KMS-11 (cell line): ENCODE results near the gene AGPAT2.

Experiments used
- H2AFZ ChIP-seq: fragments of 200-600 bp; sonication (generic); 2 replicates; pipeline ENCODE4 v1.6.1; 2016; ENCODE audit warnings: antibody characterized with exemption, mixed run types, low read depth
- H3K27ac ChIP-seq: fragments of 200-600 bp; sonication (generic); 2 replicates; pipeline ENCODE4 v1.6.1; 2016; ENCODE audit warnings: mild to moderate bottlenecking, mixed run types
- H3K27me3 ChIP-seq: fragments of 200-600 bp; sonication (generic); 2 replicates; pipeline ENCODE4 v1.6.1; 2017; ENCODE audit warnings: mild to moderate bottlenecking, low read depth, mixed run types, moderate library complexity; ENCODE audit not compliant: insufficient read depth
- H3K36me3 ChIP-seq: fragments of 200-600 bp; sonication (generic); 2 replicates; pipeline ENCODE4 v1.6.1; 2017; ENCODE audit warnings: mild to moderate bottlenecking, mixed run types; ENCODE audit not compliant: insufficient read depth
- H3K4me1 ChIP-seq: fragments of 200-600 bp; sonication (generic); 2 replicates; pipeline ENCODE4 v1.6.1; 2016; ENCODE audit warnings: mild to moderate bottlenecking, low read depth, mixed run types; ENCODE audit not compliant: poor library complexity, severe bottlenecking
- H3K4me2 ChIP-seq: fragments of 200-600 bp; sonication (generic); 2 replicates; pipeline ENCODE4 v1.7.0; 2016; ENCODE audit warnings: mild to moderate bottlenecking, mixed run types
- H3K4me3 ChIP-seq: fragments of 200-600 bp; sonication (generic); IDR thresholded peaks from 2 replicates; pipeline ENCODE4 v1.6.1; 2017; ENCODE audit warnings: low read depth, low read length, mixed read lengths; ENCODE audit not compliant: insufficient read depth
- H3K79me2 ChIP-seq: fragments of 200-600 bp; sonication (generic); 2 replicates; pipeline ENCODE4 v1.6.1; 2016; ENCODE audit warnings: low read depth, mixed run types; ENCODE audit not compliant: insufficient read depth
- H3K9ac ChIP-seq: fragments of 200-600 bp; sonication (generic); 2 replicates; pipeline ENCODE4 v1.6.1; 2016; ENCODE audit warnings: mild to moderate bottlenecking, mixed run types
- H4K20me1 ChIP-seq: fragments of 200-600 bp; sonication (generic); 2 replicates; pipeline ENCODE4 v1.6.1; 2016; ENCODE audit warnings: mild to moderate bottlenecking, mixed run types; ENCODE audit not compliant: insufficient read depth
- TF ChIP-seq, protein P1 (sequence below): fragments of 200-600 bp; sonication (generic); conservative IDR thresholded peaks from 2 replicates; pipeline ENCODE4 v1.6.1; 2017; ENCODE audit warnings: low read depth, mild to moderate bottlenecking, antibody characterized with exemption, low read length, moderate library complexity, mixed read lengths

Gene AGPAT2

DNA sequence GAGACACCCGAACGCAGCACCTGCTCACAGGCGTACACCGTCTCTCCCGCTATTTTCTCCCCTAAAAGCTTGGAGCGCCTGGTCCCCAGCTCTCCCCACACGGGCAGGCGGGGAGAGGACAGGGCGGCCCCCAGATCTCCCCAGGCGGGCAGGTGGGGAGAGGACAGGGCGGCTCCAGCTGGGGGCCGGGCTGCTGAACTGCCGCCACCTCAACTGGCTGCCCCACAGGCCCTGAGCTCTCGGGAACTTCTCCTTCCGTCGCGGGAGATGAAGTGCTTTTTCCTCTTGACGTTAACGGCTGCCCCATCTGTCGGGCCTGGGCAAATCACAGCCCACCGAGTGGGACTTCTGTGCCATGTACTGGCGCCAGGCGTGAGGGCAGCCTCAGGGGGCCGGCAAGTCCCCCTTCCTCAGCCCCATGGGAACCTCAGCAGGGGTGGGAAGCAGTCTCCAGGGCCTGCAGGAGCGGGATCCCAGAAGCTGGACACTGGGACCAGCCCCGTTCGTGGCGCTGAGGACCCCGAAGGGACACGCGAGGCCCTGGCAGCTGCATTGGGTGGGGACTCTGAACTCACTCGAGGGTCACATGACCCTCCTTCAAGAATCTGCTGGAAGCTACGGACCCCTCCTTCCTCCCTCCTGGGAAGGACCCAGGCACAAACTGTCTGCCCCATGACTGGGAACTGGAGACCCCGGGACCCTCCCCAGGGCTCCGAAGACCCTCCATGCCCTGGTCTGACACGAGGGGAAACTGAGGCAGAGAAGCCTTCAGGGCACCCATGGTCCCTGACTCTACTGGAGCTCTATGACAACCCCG is 30.3 kb downstream of the AGPAT2 start:
- H3K27ac ChIP-seq = no peak overlapping the region
- H3K4me1 ChIP-seq = peaks cover 3% of the 10 kb centered on the region
- H3K9ac ChIP-seq = no peak overlapping the region
- H2AFZ ChIP-seq = no peak overlapping the region
- no peaks in the 10 kb centered on the region for H3K36me3 ChIP-seq
- TF ChIP-seq, protein P1, sequence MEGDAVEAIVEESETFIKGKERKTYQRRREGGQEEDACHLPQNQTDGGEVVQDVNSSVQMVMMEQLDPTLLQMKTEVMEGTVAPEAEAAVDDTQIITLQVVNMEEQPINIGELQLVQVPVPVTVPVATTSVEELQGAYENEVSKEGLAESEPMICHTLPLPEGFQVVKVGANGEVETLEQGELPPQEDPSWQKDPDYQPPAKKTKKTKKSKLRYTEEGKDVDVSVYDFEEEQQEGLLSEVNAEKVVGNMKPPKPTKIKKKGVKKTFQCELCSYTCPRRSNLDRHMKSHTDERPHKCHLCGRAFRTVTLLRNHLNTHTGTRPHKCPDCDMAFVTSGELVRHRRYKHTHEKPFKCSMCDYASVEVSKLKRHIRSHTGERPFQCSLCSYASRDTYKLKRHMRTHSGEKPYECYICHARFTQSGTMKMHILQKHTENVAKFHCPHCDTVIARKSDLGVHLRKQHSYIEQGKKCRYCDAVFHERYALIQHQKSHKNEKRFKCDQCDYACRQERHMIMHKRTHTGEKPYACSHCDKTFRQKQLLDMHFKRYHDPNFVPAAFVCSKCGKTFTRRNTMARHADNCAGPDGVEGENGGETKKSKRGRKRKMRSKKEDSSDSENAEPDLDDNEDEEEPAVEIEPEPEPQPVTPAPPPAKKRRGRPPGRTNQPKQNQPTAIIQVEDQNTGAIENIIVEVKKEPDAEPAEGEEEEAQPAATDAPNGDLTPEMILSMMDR = no peak
- no peak overlapping the region for H3K4me3 ChIP-seq
- no peak overlapping the region for H3K4me2 ChIP-seq
- H3K79me2 ChIP-seq = no peaks in the 10 kb centered on the region
- no peaks in the 10 kb centered on the region for H4K20me1 ChIP-seq
- peaks cover 96% of the 10 kb centered on the region for H3K27me3 ChIP-seq

DNA sequence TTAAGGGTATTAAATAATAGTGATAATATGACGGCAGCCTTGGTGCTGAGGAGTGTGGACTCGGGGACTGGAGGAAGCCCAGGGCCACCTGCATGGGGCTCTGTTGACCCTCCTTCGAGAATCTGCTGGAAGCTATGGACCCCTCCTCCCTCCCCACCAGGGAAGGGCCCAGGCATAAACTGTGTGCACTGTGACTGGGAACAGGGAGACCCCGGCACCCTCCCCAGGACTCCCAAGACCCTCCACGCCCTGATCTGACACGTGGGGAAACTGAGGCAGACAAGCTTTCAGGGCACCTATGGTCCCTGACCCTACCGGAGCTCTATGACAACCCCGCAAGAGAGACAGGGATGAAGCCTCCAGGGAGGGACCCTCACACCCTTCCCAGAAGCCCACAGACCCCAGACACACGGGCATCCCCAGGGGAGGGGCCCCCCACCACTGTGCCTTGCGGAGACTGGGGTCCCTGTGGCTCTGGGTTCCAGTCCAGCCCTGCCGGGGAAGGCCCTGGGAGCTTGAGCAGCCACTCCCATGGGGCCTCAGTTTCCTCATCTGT is 31.0 kb downstream of the AGPAT2 start:
- Histone ChIP-seq H2AFZ (peak overlapping the region; percentile 13; the same call in 1 of the 2 replicates), H3K4me2 (peak overlapping the region; percentile 31; the same call in 1 of the 2 replicates), H3K4me1 (peaks cover 3% of the 10 kb centered on the region), H3K27ac (no peak overlapping the region), H3K27me3 (peaks cover 97% of the 10 kb centered on the region), H3K79me2 (no peaks in the 10 kb centered on the region), H3K4me3 (no peak overlapping the region), H4K20me1 (no peaks in the 10 kb centered on the region), H3K36me3 (no peaks in the 10 kb centered on the region), H3K9ac (no peak overlapping the region)
- TF ChIP-seq, protein P1 = no peak

DNA sequence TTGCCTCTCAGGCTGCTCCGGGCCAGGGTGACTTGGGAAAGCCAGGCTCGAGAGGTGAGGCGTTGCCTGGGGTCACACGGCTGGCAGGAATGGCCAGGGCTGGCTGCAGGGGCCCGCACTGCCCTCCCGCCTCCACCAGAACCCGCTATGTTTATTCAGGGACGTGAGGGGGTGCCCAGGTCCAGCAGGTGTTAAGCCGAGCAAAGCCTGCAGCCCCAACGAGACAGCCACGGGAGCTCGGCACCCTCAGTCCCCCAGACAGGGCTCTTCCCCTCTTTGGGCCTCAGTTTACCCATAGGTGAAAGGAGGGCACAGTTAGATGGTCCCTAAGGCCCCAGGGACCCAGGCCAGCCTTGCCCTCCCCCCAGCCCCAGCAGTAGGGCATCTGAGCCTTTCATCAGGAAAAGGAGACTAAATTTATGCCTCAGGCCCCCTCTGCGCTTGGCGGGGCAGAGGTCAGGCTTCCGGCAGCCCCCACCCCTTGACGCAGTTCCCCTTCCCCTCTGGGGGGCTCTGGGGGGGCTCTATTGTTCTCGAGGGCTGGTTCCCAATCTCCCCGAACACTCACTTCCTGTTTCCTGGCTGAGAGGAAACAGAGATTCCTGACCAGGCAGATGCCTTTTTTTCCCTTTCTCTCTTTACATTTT is 31.6 kb downstream of the AGPAT2 start:
- Histone ChIP-seq H3K79me2 (no peaks in the 10 kb centered on the region), H3K36me3 (no peaks in the 10 kb centered on the region), H3K9ac (no peak overlapping the region), H3K4me2 (peak overlapping the region; percentile 31; the same call in 1 of the 2 replicates), H4K20me1 (no peaks in the 10 kb centered on the region), H3K4me3 (no peak overlapping the region), H3K4me1 (peaks cover 3% of the 10 kb centered on the region), H3K27me3 (peaks cover 97% of the 10 kb centered on the region), H2AFZ (peak overlapping the region; percentile 13; the same call in 1 of the 2 replicates), H3K27ac (no peak overlapping the region)
- TF ChIP-seq, protein P1 = no peak

DNA sequence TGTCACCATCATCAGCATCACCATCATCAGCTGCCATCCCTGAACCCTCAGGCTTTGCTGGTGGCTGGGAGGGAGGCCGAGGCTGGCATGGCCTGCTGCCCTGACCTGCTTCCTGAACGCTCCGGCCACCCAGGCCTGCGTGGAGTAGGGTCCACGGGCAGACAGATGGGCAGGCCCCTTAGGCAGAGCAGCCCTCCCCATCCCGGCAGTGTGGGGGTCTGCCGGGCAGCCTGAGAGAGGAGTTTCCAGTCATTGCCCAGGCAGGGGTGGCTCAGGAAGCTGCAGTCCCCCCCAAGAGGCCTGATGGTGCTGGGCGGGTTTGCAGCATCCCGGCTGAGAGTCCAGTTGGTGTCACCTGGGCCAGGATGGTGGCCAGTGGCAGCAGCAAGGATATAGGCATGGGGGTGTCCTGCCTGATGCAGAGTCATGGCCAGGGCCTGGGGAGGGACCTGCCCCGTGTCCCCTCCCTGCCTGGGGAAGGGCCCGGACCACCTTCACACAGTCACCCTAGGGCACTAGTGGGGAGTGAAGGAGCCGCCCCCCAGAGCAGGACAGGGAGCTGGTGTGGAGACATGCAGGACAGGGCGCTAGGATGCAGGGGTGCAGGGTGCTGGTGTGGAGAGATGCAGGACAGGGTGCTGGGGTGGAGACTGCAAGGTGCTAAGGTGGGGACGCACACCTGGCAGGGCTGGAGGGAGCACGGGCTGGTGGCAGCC is 32.3 kb downstream of the AGPAT2 start:
- H3K9ac ChIP-seq = no peak overlapping the region
- no peak overlapping the region for H3K4me2 ChIP-seq
- no peaks in the 10 kb centered on the region for H3K36me3 ChIP-seq
- no peaks in the 10 kb centered on the region for H3K79me2 ChIP-seq
- no peak overlapping the region for H3K4me3 ChIP-seq
- H4K20me1 ChIP-seq = no peaks in the 10 kb centered on the region
- H2AFZ ChIP-seq = no peak overlapping the region
- H3K4me1 ChIP-seq = peaks cover 3% of the 10 kb centered on the region
- TF ChIP-seq, protein P1 = no peak
- H3K27ac ChIP-seq = no peak overlapping the region
- H3K27me3 ChIP-seq = peaks cover 95% of the 10 kb centered on the region
